Sciatic nerve (tissue), 2 donors: ENCODE data around the gene SNAP29. TPM values are rescaled to one million over a fixed set of nuclear protein-coding genes. Genes with fewer than 3 reads are reported as not detected.
A peak's percentile ranks its signal among the peaks of the same experiment; 100 is the strongest.
"Not testable (repeated sequence)": the region's sequence is repeated elsewhere in the genome, so short reads cannot be mapped to it uniquely, and the experiment has no call there.

Experiments used
- ATAC-seq: fragments of 200-7000 bp; cut with Tn5 transposase; one replicate; pipeline ENCODE4 v1.9.1; 2020; ENCODE audit warnings: mild to moderate bottlenecking, moderate library complexity
- DNase-seq: peaks from one replicate; pipeline ENCODE4 v3.0.0-alpha.2; 2020; ENCODE audit warnings: low spot score
- intact Hi-C: fragments of 100-400 bp; cut with DNase I; formaldehyde crosslinking; loops from one replicate; pipeline ENCODE4 v1.14.2; 2022
- total RNA-seq: library from RNA; stranded (reverse); fragmentation: NEBNext Ultra II Directional; extraction: Animal tissue kit (Norgen Biotek cat#: 25700); gene quantifications from one replicate; pipeline ENCODE4 v1.2.1, GENCODE V29; 2021
- donor health status: DM: no; HTN: no; CAD: no.
- donor health status: DM: no; HTN: no; CAD: no.

SNAP29 gene
- 26.3 TPM for total RNA-seq

GRCh38 chr22:20858615-20859416 is at the start of gene SNAP29, which contains the start of gene PI4KA:
TSS of gene SNAP29 (plus strand) at chr22:20859007. CDS start at chr22:20859111, 104 bp downstream.
TSS of gene PI4KA (minus strand) at chr22:20858811. CDS start at chr22:20858725, 86 bp downstream.
- DNase-seq (peak; percentile 99), ATAC-seq (peak; percentile 98)
- intact Hi-C loops: no loop called here

- DNase-seq: no peak
- ATAC-seq: no peak
- intact Hi-C loops: no loop called here
Observed at GRCh38 chr22:20809538-20810185, 49.1 kb upstream of the SNAP29 start.

GRCh38 chr22:20810645-20811044 is 48.2 kb upstream of the SNAP29 start:
- DNase-seq (no peak), ATAC-seq (no peak)
- intact Hi-C loops: no loop called here

GRCh38 chr22:20811171-20811570 is 47.6 kb upstream of the SNAP29 start:
- ATAC-seq (no peak), DNase-seq (no peak)
- intact Hi-C loops: no loop called here

- ATAC-seq (no peak), DNase-seq (no peak)
- intact Hi-C loops: no loop called here
Observed at GRCh38 chr22:20811971-20812660, 46.7 kb upstream of the SNAP29 start.

- intact Hi-C loops: no loop called here
- DNase-seq: no peak
- ATAC-seq: no peak
Observed at GRCh38 chr22:20813056-20813455, 45.8 kb upstream of the SNAP29 start.

- intact Hi-C loops: no loop called here
- no peak for ATAC-seq
- no peak for DNase-seq
Observed at GRCh38 chr22:20814221-20814808, 44.5 kb upstream of the SNAP29 start.

- DNase-seq (no peak), ATAC-seq (no peak)
- intact Hi-C loops: no loop called here
Observed at GRCh38 chr22:20815477-20816050, 43.2 kb upstream of the SNAP29 start.

GRCh38 chr22:20816559-20816958 is 42.2 kb upstream of the SNAP29 start:
- intact Hi-C loops: no loop called here
- ATAC-seq (no peak), DNase-seq (no peak)

GRCh38 chr22:20818471-20818870 is 40.3 kb upstream of the SNAP29 start:
- intact Hi-C loops: no loop called here
- DNase-seq: no peak
- no peak for ATAC-seq

- DNase-seq: no peak
- intact Hi-C loops: no loop called here
- ATAC-seq: no peak
Observed at GRCh38 chr22:20819471-20819870, 39.3 kb upstream of the SNAP29 start.

- intact Hi-C loops, DNase-seq, ATAC-seq: not testable (repeated sequence)
Observed at GRCh38 chr22:20821717-20822239, 37.0 kb upstream of the SNAP29 start.

- no peak for DNase-seq
- intact Hi-C loops: no loop called here
- ATAC-seq: no peak
Observed at GRCh38 chr22:20822240-20822639, 36.6 kb upstream of the SNAP29 start.

GRCh38 chr22:20823264-20823663 is 35.5 kb upstream of the SNAP29 start:
- DNase-seq (no peak), ATAC-seq (no peak)
- intact Hi-C loops: no loop called here

- DNase-seq, ATAC-seq, intact Hi-C loops: not testable (repeated sequence)
Observed at GRCh38 chr22:20825216-20825615, 33.6 kb upstream of the SNAP29 start.

- ATAC-seq (no peak), DNase-seq (no peak)
- intact Hi-C loops: no loop called here
Observed at GRCh38 chr22:20825624-20826023, 33.2 kb upstream of the SNAP29 start.

GRCh38 chr22:20826373-20827152 is 32.2 kb upstream of the SNAP29 start:
- ATAC-seq, DNase-seq, intact Hi-C loops: not testable (repeated sequence)

GRCh38 chr22:20829491-20830134 is 29.2 kb upstream of the SNAP29 start:
- intact Hi-C loops: no loop called here
- ATAC-seq (no peak), DNase-seq (no peak)
